HEK293 (cell line): Measurements from ENCODE around the gene ZNF582.
A peak's percentile ranks its signal among the peaks of the same experiment; 100 is the strongest.

Experiments used
- BCL11B ChIP-seq: fragments of 450-650 bp; formaldehyde crosslinking; IDR thresholded peaks from 2 replicates; pipeline ENCODE4 v1.5.1; 2016; ENCODE audit warnings: low read depth, missing biosample characterization, missing genetic modification characterization
- ELK4 ChIP-seq: IDR thresholded peaks from 2 replicates; pipeline ENCODE4 v1.6.1; 2011; ENCODE audit warnings: mild to moderate bottlenecking, low read depth, low read length, borderline replicate concordance
- GLI2 ChIP-seq: fragments of 450-650 bp; formaldehyde crosslinking; IDR thresholded peaks from 2 replicates; pipeline ENCODE4; 2017; ENCODE audit warnings: missing biosample characterization, missing genetic modification characterization, low read depth, borderline replicate concordance
- IKZF3 ChIP-seq: fragments of 450-650 bp; IDR thresholded peaks from 2 replicates; pipeline ENCODE4 v1.5.0; 2018; ENCODE audit warnings: missing biosample characterization, mild to moderate bottlenecking, missing genetic modification characterization, moderate library complexity
- MYNN ChIP-seq: fragments of 450-650 bp; formaldehyde crosslinking; IDR thresholded peaks from 2 replicates; pipeline ENCODE4 v1.5.1; 2016; ENCODE audit warnings: missing biosample characterization, missing genetic modification characterization, borderline replicate concordance
- OSR2 ChIP-seq: fragments of 450-650 bp; formaldehyde crosslinking; IDR thresholded peaks from 2 replicates; pipeline ENCODE4 v1.5.1; 2016; ENCODE audit warnings: missing biosample characterization, missing genetic modification characterization
- PATZ1 ChIP-seq: fragments of 450-650 bp; formaldehyde crosslinking; IDR thresholded peaks from 2 replicates; pipeline ENCODE4 v1.5.1; 2016; ENCODE audit warnings: missing biosample characterization, missing genetic modification characterization
- SETDB1 ChIP-seq: IDR thresholded peaks from one replicate; pipeline ENCODE4 v1.6.1; 2017; ENCODE audit warnings: mild to moderate bottlenecking, low read length, moderate library complexity, mixed read lengths; ENCODE audit not compliant: insufficient read length
- YY2 ChIP-seq: fragments of 450-650 bp; formaldehyde crosslinking; IDR thresholded peaks from 2 replicates; pipeline ENCODE4 v1.5.1; 2016; ENCODE audit warnings: missing biosample characterization, missing genetic modification characterization
- ZBTB20 ChIP-seq: fragments of 450-650 bp; formaldehyde crosslinking; IDR thresholded peaks from 2 replicates; pipeline ENCODE4 v1.5.1; 2016; ENCODE audit warnings: missing biosample characterization, missing genetic modification characterization
- ZBTB7A ChIP-seq: fragments of 450-650 bp; formaldehyde crosslinking; IDR thresholded peaks from 2 replicates; pipeline ENCODE4 v1.5.1; 2016; ENCODE audit warnings: low read depth, missing biosample characterization, missing genetic modification characterization
- ZFP37 ChIP-seq: fragments of 450-650 bp; formaldehyde crosslinking; IDR thresholded peaks from 2 replicates; pipeline ENCODE4 v1.5.1; 2016; ENCODE audit warnings: missing biosample characterization, missing genetic modification characterization
- ZIC2 ChIP-seq: fragments of 450-650 bp; formaldehyde crosslinking; IDR thresholded peaks from 2 replicates; pipeline ENCODE4 v1.5.1; 2016; ENCODE audit warnings: missing biosample characterization, missing genetic modification characterization
- ZNF114 ChIP-seq: fragments of 450-650 bp; formaldehyde crosslinking; IDR thresholded peaks from 2 replicates; pipeline ENCODE4 v1.5.0; 2017; ENCODE audit warnings: missing biosample characterization, missing genetic modification characterization
- ZNF239 ChIP-seq: fragments of 450-650 bp; formaldehyde crosslinking; IDR thresholded peaks from 2 replicates; pipeline ENCODE4 v1.5.1; 2016; ENCODE audit warnings: missing biosample characterization, missing genetic modification characterization
- ZNF274 ChIP-seq, 2 experiments: fragments of 200-500 bp in 1 of 2; fragments of 450-650 bp in 1 of 2; sonication (Bioruptor generic) in 1 of 2; formaldehyde crosslinking in 1 of 2; IDR thresholded peaks; 2 replicates each; pipeline versions ENCODE4 v1.5.1 to v1.6.1; 2014 to 2016; ENCODE audit warnings: borderline replicate concordance in 1 of 2, inconsistent platforms in 1 of 2, low read length in 1 of 2, missing biosample characterization in 1 of 2, missing genetic modification characterization in 1 of 2
- ZNF398 ChIP-seq: fragments of 450-650 bp; formaldehyde crosslinking; IDR thresholded peaks from 2 replicates; pipeline ENCODE4 v1.5.1; 2017; ENCODE audit warnings: missing biosample characterization, missing genetic modification characterization
- ZNF416 ChIP-seq: fragments of 450-650 bp; formaldehyde crosslinking; IDR thresholded peaks from 2 replicates; pipeline ENCODE4 v1.5.1; 2016; ENCODE audit warnings: missing biosample characterization, missing genetic modification characterization
- ZNF426 ChIP-seq: fragments of 450-650 bp; formaldehyde crosslinking; IDR thresholded peaks from 2 replicates; pipeline ENCODE4 v1.5.1; 2017; ENCODE audit warnings: missing biosample characterization, missing genetic modification characterization, mild to moderate bottlenecking, inconsistent platforms, moderate library complexity
- ZNF433 ChIP-seq: fragments of 450-650 bp; formaldehyde crosslinking; IDR thresholded peaks from 2 replicates; pipeline ENCODE4 v1.5.1; 2016; ENCODE audit warnings: missing biosample characterization, missing genetic modification characterization, low read depth
- ZNF48 ChIP-seq: fragments of 450-650 bp; formaldehyde crosslinking; IDR thresholded peaks from 2 replicates; pipeline ENCODE4 v1.5.1; 2016; ENCODE audit warnings: missing biosample characterization, missing genetic modification characterization
- ZNF518A ChIP-seq: fragments of 450-650 bp; formaldehyde crosslinking; conservative IDR thresholded peaks from 2 replicates; pipeline ENCODE4 v1.5.1; 2016; ENCODE audit warnings: low read depth, missing biosample characterization, missing genetic modification characterization
- ZNF544 ChIP-seq: fragments of 450-650 bp; formaldehyde crosslinking; IDR thresholded peaks from 2 replicates; pipeline ENCODE4 v1.5.0; 2017; ENCODE audit warnings: missing biosample characterization, missing genetic modification characterization
- ZNF549 ChIP-seq: fragments of 450-650 bp; IDR thresholded peaks from 2 replicates; pipeline ENCODE4 v1.5.1; 2018; ENCODE audit warnings: missing biosample characterization, missing genetic modification characterization, mild to moderate bottlenecking, inconsistent platforms, moderate library complexity
- ZNF561 ChIP-seq: fragments of 450-650 bp; IDR thresholded peaks from 2 replicates; pipeline ENCODE4 v1.5.1; 2018; ENCODE audit warnings: missing biosample characterization, missing genetic modification characterization, borderline replicate concordance
- ZNF585B ChIP-seq: fragments of 450-650 bp; formaldehyde crosslinking; IDR thresholded peaks from 2 replicates; pipeline ENCODE4 v1.5.1; 2016; ENCODE audit warnings: missing biosample characterization, missing genetic modification characterization
- ZNF600 ChIP-seq: fragments of 450-650 bp; formaldehyde crosslinking; IDR thresholded peaks from 2 replicates; pipeline ENCODE4 v1.5.1; 2016; ENCODE audit warnings: missing biosample characterization, missing genetic modification characterization
- ZNF629 ChIP-seq: fragments of 450-650 bp; formaldehyde crosslinking; IDR thresholded peaks from 2 replicates; pipeline ENCODE4 v1.5.1; 2017; ENCODE audit warnings: missing biosample characterization, missing genetic modification characterization
- ZNF664 ChIP-seq: fragments of 450-650 bp; formaldehyde crosslinking; IDR thresholded peaks from 2 replicates; pipeline ENCODE4 v1.5.1; 2016; ENCODE audit warnings: missing biosample characterization, missing genetic modification characterization

Gene ZNF582

GRCh38 chr19:56403764-56404704 lies 10.7 kb upstream of the ZNF582 start, which contains the start of gene ZNF583 (continued):
- no peak for TF ChIP-seq ZNF518A (tag by site-specific recombination)
- TF ChIP-seq IKZF3 (tag by site-specific recombination) = no peak
- no peak for TF ChIP-seq ZNF549 (tag by site-specific recombination)
- no peak for TF ChIP-seq ZNF433 (tag by site-specific recombination)
- no peak for TF ChIP-seq YY2 (tag by site-specific recombination)
- no peak for TF ChIP-seq ZNF48 (tag by site-specific recombination)
- peak; percentile 52 for TF ChIP-seq PATZ1 (tag by site-specific recombination)
- TF ChIP-seq ZNF585B (tag by site-specific recombination) = no peak
- no peak for TF ChIP-seq ZNF274 (IDR thresholded peaks at IDR 0.05; ENCODE audit: low read length)
- TF ChIP-seq ZNF274 (tag by site-specific recombination; IDR thresholded peaks at IDR 0.05; ENCODE audit: borderline replicate concordance) = no peak
- no peak for TF ChIP-seq OSR2 (tag by site-specific recombination)
- peak; percentile 99 for TF ChIP-seq ZBTB20 (tag by site-specific recombination)
- no peak for TF ChIP-seq ELK4
- no peak for TF ChIP-seq ZBTB7A (tag by site-specific recombination)
- TF ChIP-seq ZNF629 = 0 out of 2 replicates have a peak, but pooled peaks have one; percentile 10
- TF ChIP-seq ZFP37 (tag by site-specific recombination) = no peak; the same call in 1 of the 2 replicates
- TF ChIP-seq ZNF398 (tag by site-specific recombination) = no peak
- peak; percentile 41; the same call in 1 of the 2 replicates for TF ChIP-seq ZNF561 (tag by site-specific recombination)
- no peak for TF ChIP-seq GLI2 (tag by site-specific recombination)
- TF ChIP-seq SETDB1 = no peak
- no peak for TF ChIP-seq ZNF426
- no peak for TF ChIP-seq ZNF544 (tag by site-specific recombination)
- TF ChIP-seq ZNF600 (tag by site-specific recombination) = 0 out of 2 replicates have a peak, but pooled peaks have one; percentile 17
- TF ChIP-seq ZIC2 (tag by site-specific recombination) = no peak
- TF ChIP-seq ZNF114 (tag by site-specific recombination) = 0 out of 2 replicates have a peak, but pooled peaks have one; percentile 9
- TF ChIP-seq BCL11B (tag by site-specific recombination) = no peak
- TF ChIP-seq ZNF664 = no peak
- TF ChIP-seq MYNN (tag by site-specific recombination) = no peak
- peak; percentile 9; the same call in 1 of the 2 replicates for TF ChIP-seq ZNF239 (tag by site-specific recombination)
- peak; percentile 39; the same call in 1 of the 2 replicates for TF ChIP-seq ZNF416 (tag by site-specific recombination)
